H1 (cell line): ENCODE data around the gene COMP. TPM values are rescaled to one million over a fixed set of nuclear protein-coding genes. Genes with fewer than 3 reads are reported as not detected.

Source experiments
- CTCF ChIA-PET: fragments of 300-600 bp; sonication (Branson Sonifier 250); formaldehyde crosslinking; loops from one replicate; lab custom pipeline; 2021; ENCODE audit not compliant: partially characterized antibody; lab: Charles Lee
- POLR2A ChIA-PET: fragments of 300-600 bp; sonication (Branson Sonifier 250); formaldehyde crosslinking; loops from one replicate; lab custom pipeline; 2021; ENCODE audit warnings: inconsistent platforms; ENCODE audit not compliant: partially characterized antibody; lab: Charles Lee
- DNase-seq, 2 experiments: peaks; one replicate each; pipeline versions ENCODE4 v3.0.0 to v3.0.0-alpha.2; 2010 to 2022; ENCODE audit warnings: low spot score in 2 of 2, low read depth in 1 of 2, mixed read lengths in 1 of 2
- FAIRE-seq: peaks from 2 replicates; lab custom pipeline; 2011; peaks lifted over from hg19 to GRCh38; lab: Jason Lieb, UNC
- H2AFZ ChIP-seq: 2 replicates; pipeline ENCODE4 v1.8.1; 2012; ENCODE audit warnings: low read length, inconsistent platforms
- H2AK5ac ChIP-seq: 2 replicates; pipeline ENCODE4 v1.6.1; 2013; ENCODE audit warnings: low read depth, low read length
- H2BK120ac ChIP-seq: replicated peaks from 2 replicates; pipeline ENCODE3; 2013; ENCODE audit warnings: low read depth, low read length, inconsistent platforms
- H2BK12ac ChIP-seq: 2 replicates; pipeline ENCODE4 v1.6.1; 2013; ENCODE audit warnings: low read depth, low read length
- H2BK15ac ChIP-seq: 2 replicates; pipeline ENCODE4 v1.6.1; 2013; ENCODE audit warnings: low read length
- H2BK20ac ChIP-seq: 2 replicates; pipeline ENCODE4 v1.6.1; 2013; ENCODE audit warnings: low read length
- H2BK5ac ChIP-seq: 2 replicates; pipeline ENCODE4 v1.6.1; 2013; ENCODE audit warnings: low read depth, low read length
- H3K14ac ChIP-seq: 2 replicates; pipeline ENCODE4 v1.6.1; 2013; ENCODE audit warnings: inconsistent platforms; ENCODE audit not compliant: insufficient read length
- H3K18ac ChIP-seq: 2 replicates; pipeline ENCODE4 v1.6.1; 2013; ENCODE audit warnings: low read length; ENCODE audit errors: extremely low read depth
- H3K23ac ChIP-seq: 2 replicates; pipeline ENCODE4 v1.6.1; 2013; ENCODE audit warnings: inconsistent platforms; ENCODE audit not compliant: insufficient read length
- H3K23me2 ChIP-seq: 2 replicates; pipeline ENCODE4 v1.6.1; 2013; ENCODE audit warnings: low read depth, low read length
- H3K27ac ChIP-seq: 2 replicates; pipeline ENCODE4 v1.6.1; 2011; ENCODE audit warnings: low read depth, low read length, inconsistent platforms
- H3K27me3 ChIP-seq, 4 experiments: replicated peaks in 1 of 4; 1 replicate in 1 of 4; 2 replicates in 3 of 4; pipeline versions ENCODE4 v1.6.1 to v1.8.1; 2011 to 2013; ENCODE audit warnings: low read length in 3 of 4, mild to moderate bottlenecking in 3 of 4, inconsistent platforms in 2 of 4, mixed read lengths in 2 of 4, moderate library complexity in 1 of 4; ENCODE audit not compliant: control insufficient read depth in 3 of 4, insufficient read depth in 3 of 4; ENCODE audit errors: extremely low read depth in 1 of 4
- H3K36me3 ChIP-seq, 4 experiments: 2 replicates each; pipeline versions ENCODE4 v1.6.1 to v1.8.1; 2011 to 2013; ENCODE audit warnings: mild to moderate bottlenecking in 4 of 4, low read length in 3 of 4, moderate library complexity in 2 of 4, control low read depth in 1 of 4, inconsistent platforms in 1 of 4; ENCODE audit not compliant: insufficient read depth in 4 of 4, control insufficient read depth in 2 of 4
- H3K4ac ChIP-seq: replicated peaks from 2 replicates; pipeline ENCODE3; 2013; ENCODE audit warnings: low read length, low read depth, mixed read lengths, inconsistent platforms; ENCODE audit not compliant: insufficient read length
- H3K4me1 ChIP-seq, 4 experiments: replicated peaks in 1 of 4; 1 replicate in 1 of 4; 2 replicates in 3 of 4; pipeline versions ENCODE4 v1.6.1 to v1.8.1; 2011 to 2013; ENCODE audit warnings: low read length in 3 of 4, inconsistent platforms in 2 of 4, mixed read lengths in 1 of 4; ENCODE audit not compliant: insufficient read depth in 4 of 4, control insufficient read depth in 3 of 4
- H3K4me2 ChIP-seq, 2 experiments: 2 replicates each; pipeline versions ENCODE4 v1.6.1 to v1.8.1; 2011 to 2013; ENCODE audit warnings: low read depth in 2 of 2, low read length in 2 of 2, control low read depth in 1 of 2, inconsistent platforms in 1 of 2, mild to moderate bottlenecking in 1 of 2; ENCODE audit not compliant: insufficient read depth in 1 of 2
- H3K4me3 ChIP-seq, 4 experiments: fragments of 200-600, 300-600 bp in 1 of 4; sonication (generic), shearing (Covaris generic), sonication (Bioruptor Twin) in 1 of 4; 2 replicates each; pipeline versions ENCODE4 v1.5.1 to v1.8.1; 2011 to 2016; ENCODE audit warnings: low read length in 4 of 4, low read depth in 3 of 4, control low read depth in 2 of 4, inconsistent platforms in 2 of 4, mild to moderate bottlenecking in 2 of 4, mixed read lengths in 1 of 4, moderate library complexity in 1 of 4; ENCODE audit not compliant: insufficient read depth in 2 of 4; ENCODE audit errors: extremely low read depth in 1 of 4
- H3K56ac ChIP-seq: replicated peaks from 2 replicates; pipeline ENCODE3; 2013; ENCODE audit warnings: low read depth, mild to moderate bottlenecking, mixed read lengths, low read length, inconsistent platforms; ENCODE audit not compliant: insufficient read length
- H3K79me1 ChIP-seq: 2 replicates; pipeline ENCODE4 v1.6.1; 2013; ENCODE audit warnings: low read depth, low read length, control low read depth
- H3K79me2 ChIP-seq, 2 experiments: 2 replicates each; pipeline versions ENCODE4 v1.6.1 to v1.8.1; 2012 to 2013; ENCODE audit warnings: low read length in 2 of 2, mild to moderate bottlenecking in 2 of 2, inconsistent platforms in 1 of 2; ENCODE audit not compliant: insufficient read depth in 2 of 2, control insufficient read depth in 1 of 2
- H3K9ac ChIP-seq, 4 experiments: replicated peaks in 1 of 4; 1 replicate in 1 of 4; 2 replicates in 3 of 4; pipeline versions ENCODE4 v1.6.1 to v1.8.1; 2011 to 2013; ENCODE audit warnings: low read depth in 3 of 4, low read length in 3 of 4, control low read depth in 2 of 4, mild to moderate bottlenecking in 2 of 4, moderate library complexity in 2 of 4, inconsistent platforms in 1 of 4; ENCODE audit errors: extremely low read depth in 1 of 4
- H3K9me3 ChIP-seq, 2 experiments: 2 replicates each; pipeline versions ENCODE4 v1.6.1 to v1.8.1; 2012 to 2013; ENCODE audit warnings: mild to moderate bottlenecking in 2 of 2, moderate library complexity in 2 of 2, control low read depth in 1 of 2, inconsistent platforms in 1 of 2, low read depth in 1 of 2, low read length in 1 of 2, mixed read lengths in 1 of 2; ENCODE audit not compliant: insufficient read depth in 2 of 2
- H4K20me1 ChIP-seq, 2 experiments: replicated peaks in 1 of 2; 2 replicates each; pipeline versions ENCODE3 to v1.8.1; 2011 to 2013; ENCODE audit warnings: inconsistent platforms in 2 of 2, low read length in 2 of 2, mild to moderate bottlenecking in 1 of 2; ENCODE audit not compliant: insufficient read depth in 2 of 2, control insufficient read depth in 1 of 2
- H4K5ac ChIP-seq: 2 replicates; pipeline ENCODE4 v1.6.1; 2013; ENCODE audit warnings: low read length, low read depth, mixed read lengths, inconsistent platforms; ENCODE audit not compliant: insufficient read length
- H4K8ac ChIP-seq: 2 replicates; pipeline ENCODE4 v1.8.0; 2013; ENCODE audit warnings: mild to moderate bottlenecking, moderate library complexity, low read length, inconsistent platforms; ENCODE audit not compliant: insufficient read depth; ENCODE audit errors: extremely low read depth
- H4K91ac ChIP-seq: replicated peaks from 2 replicates; pipeline ENCODE3; 2013; ENCODE audit warnings: low read length, mixed read lengths, inconsistent platforms; ENCODE audit not compliant: insufficient read length
- BACH1 ChIP-seq: IDR thresholded peaks from 2 replicates; pipeline ENCODE4 v1.6.1; 2012; ENCODE audit warnings: low read length, improper control_type of control experiment
- EZH2 ChIP-seq: fragments of 200-600 bp; sonication (generic); IDR thresholded peaks from 2 replicates; pipeline ENCODE4 v1.7.1; 2012; ENCODE audit warnings: low read depth, mild to moderate bottlenecking, moderate library complexity, low read length, inconsistent platforms; ENCODE audit not compliant: severe bottlenecking
- KDM4A ChIP-seq: IDR thresholded peaks from one replicate; pipeline ENCODE4 v1.7.1; 2012; ENCODE audit warnings: low read depth, mild to moderate bottlenecking, moderate library complexity, low read length, inconsistent platforms; ENCODE audit not compliant: severe bottlenecking
- POLR2A ChIP-seq, 2 experiments: IDR thresholded peaks; 1 replicate in 1 of 2; 2 replicates in 1 of 2; pipeline ENCODE4 v1.6.1; 2011; ENCODE audit warnings: low read depth in 2 of 2, low read length in 2 of 2, mild to moderate bottlenecking in 2 of 2; ENCODE audit errors: control extremely low read depth in 1 of 2
- RNF2 ChIP-seq: fragments of 200-900, 300-1000 bp; sonication (generic); IDR thresholded peaks from 2 replicates; pipeline ENCODE4 v1.7.1; 2016; ENCODE audit warnings: borderline replicate concordance, low read depth, mild to moderate bottlenecking, antibody characterized with exemption, low read length; ENCODE audit not compliant: poor library complexity, severe bottlenecking; ENCODE audit errors: missing control alignments
- SUZ12 ChIP-seq: fragments of 200-600 bp; sonication (generic); IDR thresholded peaks from 2 replicates; pipeline ENCODE4 v1.6.1; 2012; ENCODE audit warnings: mild to moderate bottlenecking, inconsistent platforms, low read length, moderate library complexity, mixed read lengths
- WGBS, 2 experiments: shearing (Covaris generic) in 1 of 2; methylation state at CpG; one replicate each; pipeline versions ENCODE4 v1.1.6 to v1.1.7; 2013 to 2015; ENCODE audit warnings: low lambda C conversion rate in 2 of 2, mixed read lengths in 2 of 2, inconsistent platforms in 1 of 2, low coverage in 1 of 2, missing lambda C conversion rate in 1 of 2; ENCODE audit not compliant: insufficient replicate concordance in 2 of 2, insufficient coverage in 1 of 2, insufficient read length in 1 of 2; ENCODE audit errors: extremely low coverage in 1 of 2, missing lambda C conversion rate in 1 of 2; 5-methylcytosine and 5-hydroxymethylcytosine counted together
- polyA plus RNA-seq, 7 experiments: library from polyadenylated mRNA; depleted of rRNA in 3 of 7; stranded (reverse) in 5 of 7; unstranded in 2 of 7; fragments of >200 nt in 5 of 7; fragments of 200-250 nt in 2 of 7; gene quantifications; 1 replicate in 5 of 7; 2 replicates in 1 of 7; 4 replicates in 1 of 7; pipeline versions ENCODE4 v1.2.1 to v1.2.3, GENCODE V29; 2011 to 2013; ENCODE audit warnings: missing spikeins in 2 of 7, mixed read lengths in 2 of 7
- total RNA-seq: library from RNA; stranded (reverse); fragmentation: NEBNext Ultra II Directional; extraction: Animal tissue kit (Norgen Biotek cat#: 25700); gene quantifications from 2 replicates; pipeline ENCODE4 v1.2.1, GENCODE V29; 2021
- TF ChIP-seq, protein P1 (sequence below): IDR thresholded peaks from 2 replicates; pipeline ENCODE4 v1.6.1; 2012; ENCODE audit warnings: inconsistent platforms
- TF ChIP-seq, protein P2 (sequence below): IDR thresholded peaks from 2 replicates; pipeline ENCODE4 v1.6.1; 2011; ENCODE audit warnings: low read depth, mild to moderate bottlenecking, low read length; ENCODE audit not compliant: insufficient read depth

The COMP gene
- total and polyA plus RNA-seq, 2 of the 8 experiments (the other 6 are each of a cell fraction or from before 2014, with no cell fraction given) = 0.17 TPM

DNA sequence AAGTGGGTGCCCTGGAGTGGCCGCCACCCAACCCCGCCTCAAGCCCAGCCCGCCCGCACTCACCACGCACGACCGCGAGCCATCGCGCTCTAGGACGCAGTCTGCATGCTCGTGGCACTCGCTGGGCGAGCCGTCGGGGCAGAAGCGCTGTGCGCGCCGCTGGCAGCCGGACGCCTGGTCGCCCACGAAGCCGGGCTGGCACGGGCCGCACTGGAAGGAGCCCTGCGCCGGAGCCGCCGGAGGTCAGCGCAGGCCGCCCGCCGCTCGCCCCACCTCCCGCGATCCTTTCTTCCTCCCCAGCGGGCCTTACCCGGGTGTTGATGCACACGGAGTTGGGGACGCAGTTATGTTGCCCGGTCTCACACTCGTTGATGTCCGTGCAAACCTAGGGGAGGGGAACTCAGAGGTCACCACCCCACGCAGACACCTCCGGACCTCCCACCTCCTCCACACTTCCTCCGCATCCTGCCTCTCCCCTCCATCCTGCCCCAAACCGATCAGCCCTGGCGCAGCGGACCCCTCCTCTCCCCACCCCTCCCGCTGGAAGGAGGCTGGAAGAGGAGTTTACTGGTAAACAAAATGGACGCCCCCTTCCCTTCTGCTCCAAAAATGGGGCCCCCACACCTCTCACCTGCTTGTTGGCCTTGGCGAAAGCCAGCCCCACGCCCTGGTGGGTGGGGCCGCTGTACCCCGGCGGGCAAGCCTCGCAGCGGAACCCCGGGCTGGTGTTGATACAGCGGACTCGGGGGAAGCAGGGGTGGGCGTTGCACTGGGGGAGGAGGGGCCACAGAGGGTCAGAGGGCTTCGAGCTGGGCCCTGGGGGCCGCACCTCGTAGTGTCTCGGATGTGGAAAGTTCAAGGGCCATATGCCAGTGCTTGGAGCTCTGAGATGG, 2.3 kb downstream of the COMP start:
- ChIA-PET CTCF (interaction anchor here (1.0 kb wide), 2 partner anchors 9 to 44 kb away, joined by 3 to 4 read pairs; partner anchors contain the start of gene UPF1), POLR2A (interaction anchor here (0.7 to 1.3 kb wide), 2 partner anchors 12 to 15 kb away, joined by 3 read pairs; no protein-coding TSS in a partner anchor)
- WGBS, 2 experiments = 11% methylated on average over 46 of the region's 68 CpGs; no CpG with 5 or more reads in 1 of the 2 experiments
- no peak overlapping the region for H2BK5ac ChIP-seq
- no peak overlapping the region for H2AFZ ChIP-seq
- 0 out of 2 replicates have a peak overlapping the region, but pooled peaks have one; percentile 29 for H2BK15ac ChIP-seq
- H3K23ac ChIP-seq = no peak overlapping the region
- H3K79me2 ChIP-seq = no peaks in the 10 kb centered on the region
- H2BK12ac ChIP-seq = peak overlapping the region; percentile 33; the same call in 1 of the 2 replicates
- H3K18ac ChIP-seq = peak overlapping the region; percentile 78; the same call in 1 of the 2 replicates
- H3K14ac ChIP-seq = no peak overlapping the region
- peak overlapping the region; percentile 58; the same call in 1 of the 2 replicates for H4K8ac ChIP-seq
- no peak overlapping the region for H4K91ac ChIP-seq
- FAIRE-seq (no peak), DNase-seq (no peak)
- H3K4me2 ChIP-seq = peak overlapping the region; percentile 60 to 75
- no peak overlapping the region for H3K27ac ChIP-seq
- H2AK5ac ChIP-seq = no peak overlapping the region
- no peaks in the 10 kb centered on the region; a peak in 1 of 4 replicates for H3K9me3 ChIP-seq
- H3K9ac ChIP-seq = no peak overlapping the region
- H3K79me1 ChIP-seq = no peaks in the 10 kb centered on the region
- H2BK20ac ChIP-seq = no peak overlapping the region; the same call in 1 of the 2 replicates
- H4K20me1 ChIP-seq = peaks cover 6 to 32% of the 10 kb centered on the region in 2 experiments
- H3K27me3 ChIP-seq = peaks cover 86 to 98% (median 97%) of the 10 kb centered on the region in 4 experiments
- peaks cover 0 to 7% (median 0%) of the 10 kb centered on the region in 4 experiments; a peak in 1 of 8 replicates for H3K36me3 ChIP-seq
- H3K4me3 ChIP-seq = peak overlapping the region; percentile 15 to 59 (median 33); a peak in 7 of 8 replicates
- H3K56ac ChIP-seq = no peak overlapping the region
- H2BK120ac ChIP-seq = no peak overlapping the region
- H3K4me1 ChIP-seq = peaks cover 3 to 39% (median 22%) of the 10 kb centered on the region in 4 experiments
- H3K4ac ChIP-seq = no peak overlapping the region
- H4K5ac ChIP-seq = no peak overlapping the region
- peaks cover 27% of the 10 kb centered on the region for H3K23me2 ChIP-seq
- TF ChIP-seq POLR2A (IDR thresholded peaks at IDR 0.05; ENCODE audit: control extremely low read depth in 1 of 2, low read depth in 2 of 2, low read length in 2 of 2) (no peak), SUZ12 (peak; percentile 85; the same call in 1 of the 2 replicates), EZH2 (peak; percentile 80), BACH1 (peak; percentile 8; the same call in 1 of the 2 replicates), KDM4A (peak; percentile 43), RNF2 (peak; percentile 34)
- TF ChIP-seq, protein P1, sequence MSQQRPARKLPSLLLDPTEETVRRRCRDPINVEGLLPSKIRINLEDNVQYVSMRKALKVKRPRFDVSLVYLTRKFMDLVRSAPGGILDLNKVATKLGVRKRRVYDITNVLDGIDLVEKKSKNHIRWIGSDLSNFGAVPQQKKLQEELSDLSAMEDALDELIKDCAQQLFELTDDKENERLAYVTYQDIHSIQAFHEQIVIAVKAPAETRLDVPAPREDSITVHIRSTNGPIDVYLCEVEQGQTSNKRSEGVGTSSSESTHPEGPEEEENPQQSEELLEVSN = 0 out of 2 replicates have a peak, but pooled peaks have one; percentile 6
- TF ChIP-seq, protein P2, sequence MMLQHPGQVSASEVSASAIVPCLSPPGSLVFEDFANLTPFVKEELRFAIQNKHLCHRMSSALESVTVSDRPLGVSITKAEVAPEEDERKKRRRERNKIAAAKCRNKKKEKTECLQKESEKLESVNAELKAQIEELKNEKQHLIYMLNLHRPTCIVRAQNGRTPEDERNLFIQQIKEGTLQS = no peak
